OCI-LY7 (cell line): Measurements from ENCODE around the gene PRR20D.
"Not testable (repeated sequence)": the region's sequence is repeated elsewhere in the genome, so short reads cannot be mapped to it uniquely, and the experiment has no call there.

ENCODE experiments used
- CTCF ChIP-seq: fragments of 200-600 bp; sonication (generic); conservative IDR thresholded peaks from 2 replicates; pipeline ENCODE4 v1.5.1; 2014; ENCODE audit warnings: mild to moderate bottlenecking, antibody characterized with exemption, low read length, moderate library complexity, mixed read lengths
- EZH2phosphoT487 ChIP-seq: fragments of 200-600 bp; sonication (generic); IDR thresholded peaks from 2 replicates; pipeline ENCODE4 v1.6.1; 2018; ENCODE audit warnings: low read depth, borderline replicate concordance, mild to moderate bottlenecking, mixed run types, antibody characterized with exemption, low read length, moderate library complexity, mixed read lengths

DNA sequence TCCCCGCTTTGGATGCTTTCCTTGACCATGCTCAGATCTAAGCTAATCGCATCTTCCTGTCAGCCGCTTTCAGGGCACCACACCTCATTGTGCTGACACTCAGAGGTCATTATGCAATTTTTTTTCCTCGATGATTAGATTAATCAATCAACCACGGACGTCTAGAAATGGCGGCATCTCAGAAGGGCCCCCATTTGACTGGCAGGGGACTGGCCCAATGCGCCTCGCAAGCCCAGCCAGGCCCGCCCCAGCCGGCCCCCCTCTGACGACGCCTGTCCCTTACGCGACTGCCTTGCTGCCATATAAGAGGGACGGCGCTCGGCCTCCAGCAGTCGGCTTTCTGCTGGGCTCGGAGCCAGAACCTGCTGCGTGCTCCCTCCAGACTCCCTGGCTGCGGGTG is 13.2 kb upstream of the PRR20D start, which contains the start of gene PRR20B:
- not testable (repeated sequence) for TF ChIP-seq CTCF, EZH2phosphoT487
